Colonic mucosa (tissue), 4 donors: ENCODE results near the gene UTF1. TPM values are rescaled to one million over a fixed set of nuclear protein-coding genes. Genes with fewer than 3 reads are reported as not detected.

Experiments
- DNase-seq: peaks from one replicate; pipeline ENCODE4 v3.0.0-alpha.2; 2020
- H3K27ac ChIP-seq: fragments of 200-600 bp; one replicate; pipeline ENCODE4 v1.8.0; 2021
- H3K27me3 ChIP-seq: fragments of 200-600 bp; one replicate; pipeline ENCODE4 v1.8.0; 2021
- H3K36me3 ChIP-seq: fragments of 200-600 bp; one replicate; pipeline ENCODE4 v1.8.0; 2021
- H3K4me1 ChIP-seq: fragments of 200-600 bp; one replicate; pipeline ENCODE4 v1.8.0; 2021; ENCODE audit warnings: mild to moderate bottlenecking
- H3K4me3 ChIP-seq: fragments of 200-600 bp; one replicate; pipeline ENCODE4 v1.8.0; 2021
- H3K9ac ChIP-seq, 2 donors: one replicate each; pipeline ENCODE4 v1.7.0; 2013; ENCODE audit warnings: control low read depth in 2 of 2, low read depth in 2 of 2, low read length in 2 of 2
- H3K9me3 ChIP-seq: fragments of 200-600 bp; one replicate; pipeline ENCODE4 v1.8.0; 2021
- CTCF ChIP-seq: fragments of 200-600 bp; IDR thresholded peaks from one replicate; pipeline ENCODE4 v1.8.0; 2022; ENCODE audit warnings: antibody characterized with exemption, mild to moderate bottlenecking
- intact Hi-C: fragments of 100-400 bp; cut with DNase I; formaldehyde crosslinking; loops from one replicate; pipeline ENCODE4 v1.14.1; 2022
- total RNA-seq, 2 donors: library from RNA; stranded (reverse); fragmentation: NEBNext Ultra II Directional in 1 of 2; extraction: Animal tissue kit (Norgen Biotek cat#: 25700) in 1 of 2; gene quantifications; one replicate each; pipeline ENCODE4 v1.2.1, GENCODE V29; 2021
- donor health status: healthy.
- donor health status: DM: no; HTN: no; CAD: no.
- donor health status: DM: no; HTN: no; CAD: no.

The UTF1 gene
- total RNA-seq, 2 donors from 2014 or later = not detected

- Histone ChIP-seq H3K27me3 (no peaks in the 10 kb centered on the region), H3K9ac (no peak overlapping the region), H3K27ac (no peak overlapping the region), H3K4me3 (no peak overlapping the region), H3K36me3 (no peaks in the 10 kb centered on the region), H3K9me3 (no peaks in the 10 kb centered on the region), H3K4me1 (no peaks in the 10 kb centered on the region)
- no peak for DNase-seq
- intact Hi-C loops = no loop called here
- no peak for TF ChIP-seq CTCF
Observed at GRCh38 chr10:133184591-133185244, 45.3 kb upstream of the UTF1 start.

GRCh38 chr10:133185421-133185820 lies 44.6 kb upstream of the UTF1 start:
- H3K36me3 ChIP-seq = no peaks in the 10 kb centered on the region
- no peak for TF ChIP-seq CTCF
- no peak overlapping the region for H3K4me3 ChIP-seq
- no peak overlapping the region for H3K9ac ChIP-seq
- intact Hi-C loops = no loop called here
- H3K4me1 ChIP-seq = no peaks in the 10 kb centered on the region
- H3K27me3 ChIP-seq = no peaks in the 10 kb centered on the region
- H3K9me3 ChIP-seq = no peaks in the 10 kb centered on the region
- no peak overlapping the region for H3K27ac ChIP-seq
- DNase-seq = no peak

GRCh38 chr10:133185916-133186315 lies 44.1 kb upstream of the UTF1 start:
- TF ChIP-seq CTCF = no peak
- Histone ChIP-seq H3K4me1 (no peaks in the 10 kb centered on the region), H3K4me3 (no peak overlapping the region), H3K27me3 (no peaks in the 10 kb centered on the region), H3K36me3 (no peaks in the 10 kb centered on the region), H3K27ac (no peak overlapping the region), H3K9ac (no peak overlapping the region), H3K9me3 (no peaks in the 10 kb centered on the region)
- no peak for DNase-seq
- intact Hi-C loops = no loop called here

- H3K9me3 ChIP-seq = no peaks in the 10 kb centered on the region
- H3K27me3 ChIP-seq = no peaks in the 10 kb centered on the region
- DNase-seq = no peak
- no peak overlapping the region for H3K27ac ChIP-seq
- no peak for TF ChIP-seq CTCF
- no peaks in the 10 kb centered on the region for H3K4me1 ChIP-seq
- no peak overlapping the region for H3K4me3 ChIP-seq
- intact Hi-C loops = no loop called here
- H3K36me3 ChIP-seq = no peaks in the 10 kb centered on the region
- H3K9ac ChIP-seq = no peak overlapping the region
Observed at GRCh38 chr10:133186416-133187090, 43.5 kb upstream of the UTF1 start.

- H3K9me3 ChIP-seq = no peaks in the 10 kb centered on the region
- H3K4me1 ChIP-seq = no peaks in the 10 kb centered on the region
- H3K9ac ChIP-seq = no peak overlapping the region
- H3K4me3 ChIP-seq = no peak overlapping the region
- intact Hi-C loops = no loop called here
- no peak for DNase-seq
- H3K27ac ChIP-seq = no peak overlapping the region
- H3K36me3 ChIP-seq = no peaks in the 10 kb centered on the region
- no peaks in the 10 kb centered on the region for H3K27me3 ChIP-seq
- TF ChIP-seq CTCF = no peak
Observed at GRCh38 chr10:133187091-133187905, 42.7 kb upstream of the UTF1 start.
